Measurements from ENCODE around the gene ATF1. TPM values are rescaled to one million over a fixed set of nuclear protein-coding genes. Genes with fewer than 3 reads are reported as not detected.
"Not testable (repeated sequence)": the region's sequence is repeated elsewhere in the genome, so short reads cannot be mapped to it uniquely, and the experiment has no call there.

ATF1 gene
- total RNA-seq, 1 experiment from 2014 or later, result 47.0 TPM

GRCh38 chr12:50820177-50820576 lies 56.3 kb downstream of the ATF1 start:
- no peak for TF ChIP-seq CTCF (IDR thresholded peaks at IDR 0.05; ENCODE audit: insufficient read depth in 1 of 2, low read depth in 1 of 2, low read length in 1 of 2, severe bottlenecking in 1 of 2, unreplicated experiment in 1 of 2)
- no TSS peak for BruUV-seq (replicated peaks)
- Mint-ChIP-seq H3K27me3 (ENCODE audit: insufficient read depth, unreplicated experiment) (no peaks in the 10 kb centered on the region), H3K4me1 (ENCODE audit: low read depth, unreplicated experiment) (no peaks in the 10 kb centered on the region), H3K27ac (ENCODE audit: unreplicated experiment) (no peak overlapping the region), H3K9me3 (ENCODE audit: unreplicated experiment) (no peaks in the 10 kb centered on the region), H3K36me3 (ENCODE audit: insufficient read depth, unreplicated experiment) (peaks cover 42% of the 10 kb centered on the region), H3K4me3 (ENCODE audit: unreplicated experiment) (no peak overlapping the region)
- ChIA-PET CTCF (no interaction called here), POLR2A (no interaction called here)
- Histone ChIP-seq H3K4me1 (no peaks in the 10 kb centered on the region), H3K36me3 (ENCODE audit: control insufficient read depth, insufficient read depth, low read length) (peaks cover 4% of the 10 kb centered on the region), H3K27me3 (replicated peaks; ENCODE audit: control insufficient read depth, insufficient read depth, low read length) (no peaks in the 10 kb centered on the region), H3K9me3 (no peaks in the 10 kb centered on the region), H3K4me3 (ENCODE audit: low read depth, low read length) (no peak overlapping the region)
- no peak for DNase-seq
- intact Hi-C loops (cut with micrococcal nuclease; ENCODE audit: unreplicated experiment), result loop anchor here (10.0 kb wide), 2 partner anchors 415 to 525 kb away; partner anchors contain the start of genes CELA1 and DAZAP2

DNA sequence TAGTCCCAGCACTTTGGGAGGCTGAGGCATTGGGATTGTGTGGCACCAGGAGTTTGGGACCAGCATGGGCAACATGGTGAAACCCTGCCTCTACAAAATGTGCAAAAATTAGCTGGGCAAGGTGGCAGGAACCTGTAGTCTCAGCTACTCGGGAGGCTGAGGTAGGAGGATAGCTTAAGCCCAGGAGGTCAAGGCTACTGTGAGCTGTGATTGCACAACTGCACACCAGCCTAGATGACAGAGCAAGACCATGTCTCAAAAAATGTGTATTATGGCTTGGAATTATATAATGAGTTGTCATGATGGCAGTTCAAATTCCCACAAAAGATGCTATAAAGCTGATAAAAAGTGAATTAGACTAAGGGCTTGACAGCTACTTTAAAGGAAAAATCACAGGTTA lies 58.2 kb downstream of the ATF1 start:
- H3K36me3 Mint-ChIP-seq (ENCODE audit: insufficient read depth, unreplicated experiment), result peaks cover 24% of the 10 kb centered on the region

DNA sequence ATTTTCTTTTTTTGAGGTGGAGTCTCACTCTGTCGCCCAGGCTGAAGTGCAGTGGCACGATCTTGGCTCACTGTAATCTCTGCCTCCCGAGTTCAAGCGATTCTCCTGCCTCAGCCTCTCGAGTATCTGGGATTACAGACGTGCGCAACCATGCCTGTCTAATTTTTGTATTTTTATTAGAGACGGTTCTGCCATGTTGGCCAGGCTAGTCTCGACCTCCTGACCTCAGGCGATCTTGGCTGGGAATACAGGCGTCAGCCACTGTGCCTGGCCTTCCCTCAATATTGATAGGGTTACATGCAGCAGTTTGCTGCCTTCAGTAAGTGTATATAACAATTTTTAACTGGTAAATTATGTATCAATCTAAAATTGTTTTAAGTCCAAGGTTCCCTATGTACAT lies 59.8 kb downstream of the ATF1 start:
- H3K27me3 Mint-ChIP-seq (ENCODE audit: insufficient read depth, unreplicated experiment); H3K4me1 ChIP-seq; DNase-seq; H3K9me3 ChIP-seq; H3K4me1 Mint-ChIP-seq (ENCODE audit: low read depth, unreplicated experiment); POLR2A ChIA-PET; H3K27me3 ChIP-seq (replicated peaks; ENCODE audit: control insufficient read depth, insufficient read depth, low read length); BruUV-seq (replicated peaks); H3K36me3 ChIP-seq (ENCODE audit: control insufficient read depth, insufficient read depth, low read length); H3K4me3 ChIP-seq (ENCODE audit: low read depth, low read length); H3K4me3 Mint-ChIP-seq (ENCODE audit: unreplicated experiment); H3K27ac Mint-ChIP-seq (ENCODE audit: unreplicated experiment); H3K9me3 Mint-ChIP-seq (ENCODE audit: unreplicated experiment): not testable (repeated sequence)
- intact Hi-C loops (cut with micrococcal nuclease; ENCODE audit: unreplicated experiment), result loop anchor here (10.0 kb wide), 2 partner anchors 411 to 521 kb away; partner anchors contain the start of genes CELA1 and DAZAP2
- H3K36me3 Mint-ChIP-seq (ENCODE audit: insufficient read depth, unreplicated experiment), result peaks cover 12% of the 10 kb centered on the region
- CTCF ChIA-PET, result interaction anchor here (0.6 to 2.6 kb wide), 2 partner anchors 59 to 162 kb away, joined by 3 to 88 read pairs; no protein-coding TSS in a partner anchor

More for the DNA sequence above, 58.2 kb downstream of the ATF1 start:
- Histone ChIP-seq H3K4me1 (no peaks in the 10 kb centered on the region), H3K9me3 (no peaks in the 10 kb centered on the region), H3K4me3 (ENCODE audit: low read depth, low read length) (no peak overlapping the region), H3K36me3 (ENCODE audit: control insufficient read depth, insufficient read depth, low read length) (no peaks in the 10 kb centered on the region), H3K27me3 (replicated peaks; ENCODE audit: control insufficient read depth, insufficient read depth, low read length) (no peaks in the 10 kb centered on the region)
- Mint-ChIP-seq H3K4me1 (ENCODE audit: low read depth, unreplicated experiment) (no peaks in the 10 kb centered on the region), H3K27ac (ENCODE audit: unreplicated experiment) (no peak overlapping the region), H3K9me3 (ENCODE audit: unreplicated experiment) (no peaks in the 10 kb centered on the region), H3K27me3 (ENCODE audit: insufficient read depth, unreplicated experiment) (no peaks in the 10 kb centered on the region), H3K4me3 (ENCODE audit: unreplicated experiment) (no peak overlapping the region)
- POLR2A ChIA-PET, result interaction anchor here (0.6 kb wide), 1 partner anchor 340 kb away, joined by 4 read pairs; no protein-coding TSS in a partner anchor
- no peak for DNase-seq
- no peak for TF ChIP-seq CTCF (IDR thresholded peaks at IDR 0.05; ENCODE audit: insufficient read depth in 1 of 2, low read depth in 1 of 2, low read length in 1 of 2, severe bottlenecking in 1 of 2, unreplicated experiment in 1 of 2)
- CTCF ChIA-PET, result interaction anchor here (0.6 kb wide), 1 partner anchor 93 kb away, joined by 5 read pairs; no protein-coding TSS in a partner anchor
- intact Hi-C loops (cut with micrococcal nuclease; ENCODE audit: unreplicated experiment), result loop anchor here (10.0 kb wide), 2 partner anchors 413 to 523 kb away; partner anchors contain the start of genes CELA1 and DAZAP2
- no TSS peak for BruUV-seq (replicated peaks)

All from Caco-2 (cell line).